GM21381 (cell line): ENCODE data around the gene ZSWIM3.
"Not testable (repeated sequence)": the region's sequence is repeated elsewhere in the genome, so short reads cannot be mapped to it uniquely, and the experiment has no call there.

Experiments
- ATAC-seq: cut with Tn5 transposase; IDR thresholded peaks from one replicate; pipeline ENCODE4 v1.9.1; 2021; ENCODE audit warnings: mild to moderate bottlenecking, moderate library complexity; ENCODE audit not compliant: unreplicated experiment

Gene ZSWIM3

GRCh38 chr20:45888681-45889080, 31.3 kb downstream of the ZSWIM3 start:
- no peak for ATAC-seq

- ATAC-seq, result peak; percentile 34
Measured at GRCh38 chr20:45890077-45890984, 32.9 kb downstream of the ZSWIM3 start.

GRCh38 chr20:45890985-45891983, 33.9 kb downstream of the ZSWIM3 start, which contains the start of the genes CTSA and NEURL2:
Gene CTSA, plus strand, starts transcription at chr20:45891335. Its CDS starts 234 bp downstream, at chr20:45891569.
Gene NEURL2, minus strand, starts transcription at chr20:45891208. Its CDS starts 217 bp downstream, at chr20:45890991.
- ATAC-seq, result peak; percentile 75

GRCh38 chr20:45892049-45892825, 34.8 kb downstream of the ZSWIM3 start:
- ATAC-seq, result no peak

- ATAC-seq, result no peak
Measured at GRCh38 chr20:45892828-45893500, 35.5 kb downstream of the ZSWIM3 start.

- no peak for ATAC-seq
Measured at GRCh38 chr20:45893831-45894230, 36.4 kb downstream of the ZSWIM3 start.

GRCh38 chr20:45894797-45895196, 37.4 kb downstream of the ZSWIM3 start:
- ATAC-seq, result no peak

- no peak for ATAC-seq
Measured at GRCh38 chr20:45896641-45897161, 39.3 kb downstream of the ZSWIM3 start.

GRCh38 chr20:45897289-45897688, 39.9 kb downstream of the ZSWIM3 start:
- no peak for ATAC-seq

- ATAC-seq, result no peak
Measured at GRCh38 chr20:45897692-45898091, 40.3 kb downstream of the ZSWIM3 start.

GRCh38 chr20:45898285-45898684, 40.9 kb downstream of the ZSWIM3 start:
- ATAC-seq, result no peak

- no peak for ATAC-seq
Measured at GRCh38 chr20:45899046-45899835, 41.8 kb downstream of the ZSWIM3 start.

- not testable (repeated sequence) for ATAC-seq
Measured at GRCh38 chr20:45901332-45901731, 43.9 kb downstream of the ZSWIM3 start.

GRCh38 chr20:45902199-45902701, 44.8 kb downstream of the ZSWIM3 start:
- ATAC-seq, result no peak

GRCh38 chr20:45904583-45905504, 47.4 kb downstream of the ZSWIM3 start:
- no peak for ATAC-seq

- ATAC-seq, result no peak
Measured at GRCh38 chr20:45905505-45906079, 48.2 kb downstream of the ZSWIM3 start.
